Dermis blood vessel endothelial cell (primary cell): ENCODE data around the gene CPS1. TPM values are rescaled to one million over a fixed set of nuclear protein-coding genes. Genes with fewer than 3 reads are reported as not detected.

ENCODE experiments used
- DNase-seq: peaks from one replicate; pipeline ENCODE4 v3.0.0; 2010
- total RNA-seq: library from RNA; depleted of rRNA; stranded (reverse); fragments of >200 nt; gene quantifications from 2 replicates; pipeline ENCODE4 v1.2.3, GENCODE V29; 2014

Gene CPS1
- 0.42 and 0.85 TPM in 2 replicates for total RNA-seq

GRCh38 chr2:210556329-210556980 lies at the start of gene CPS1:
Gene CPS1, plus strand, starts transcription at chr2:210556599. Its CDS starts 135 bp downstream, at chr2:210556734.
- DNase-seq: no peak

- DNase-seq: no peak
Observed at GRCh38 chr2:210515911-210516310, 40.5 kb upstream of the CPS1 start.

- DNase-seq: no peak
Observed at GRCh38 chr2:210517264-210517663, 39.1 kb upstream of the CPS1 start.

GRCh38 chr2:210519594-210519993 lies 36.8 kb upstream of the CPS1 start:
- no peak for DNase-seq

- DNase-seq: no peak
Observed at GRCh38 chr2:210522399-210522798, 34.0 kb upstream of the CPS1 start.

- DNase-seq: no peak
Observed at GRCh38 chr2:210523650-210524289, 32.6 kb upstream of the CPS1 start.

- no peak for DNase-seq
Observed at GRCh38 chr2:210524533-210524932, 31.9 kb upstream of the CPS1 start.

- DNase-seq: no peak
Observed at GRCh38 chr2:210527286-210527685, 29.1 kb upstream of the CPS1 start.

- no peak for DNase-seq
Observed at GRCh38 chr2:210528716-210529115, 27.7 kb upstream of the CPS1 start.

- DNase-seq: no peak
Observed at GRCh38 chr2:210531050-210531449, 25.3 kb upstream of the CPS1 start.

- no peak for DNase-seq
Observed at GRCh38 chr2:210531482-210531881, 24.9 kb upstream of the CPS1 start.

GRCh38 chr2:210533389-210533788 lies 23.0 kb upstream of the CPS1 start:
- no peak for DNase-seq

- DNase-seq: no peak
Observed at GRCh38 chr2:210534879-210535278, 21.5 kb upstream of the CPS1 start.

- no peak for DNase-seq
Observed at GRCh38 chr2:210536973-210537650, 19.3 kb upstream of the CPS1 start.

GRCh38 chr2:210539035-210539434 lies 17.4 kb upstream of the CPS1 start:
- no peak for DNase-seq

- DNase-seq: no peak
Observed at GRCh38 chr2:210539578-210540416, 16.6 kb upstream of the CPS1 start.

- no peak for DNase-seq
Observed at GRCh38 chr2:210540471-210540870, 15.9 kb upstream of the CPS1 start.

- no peak for DNase-seq
Observed at GRCh38 chr2:210540900-210541289, 15.5 kb upstream of the CPS1 start.

- DNase-seq: no peak
Observed at GRCh38 chr2:210541290-210541902, 15.0 kb upstream of the CPS1 start.

GRCh38 chr2:210544007-210544590 lies 12.3 kb upstream of the CPS1 start:
- DNase-seq: no peak

GRCh38 chr2:210544831-210545230 lies 11.6 kb upstream of the CPS1 start:
- DNase-seq: no peak
